Lower leg skin (tissue), 4 donors: ENCODE measurements around the gene GIMAP7. TPM values are rescaled to one million over a fixed set of nuclear protein-coding genes. Genes with fewer than 3 reads are reported as not detected.

ENCODE experiments used
- DNase-seq, 2 donors: peaks; one replicate each; pipeline ENCODE4 v3.0.0-alpha.2; 2019; ENCODE audit warnings: low spot score in 2 of 2
- H3K4me3 ChIP-seq: fragments of 200-600 bp; sonication (generic); 2 replicates; pipeline ENCODE4 v1.5.1; 2017; ENCODE audit warnings: mild to moderate bottlenecking, low read depth; ENCODE audit not compliant: poor library complexity, severe bottlenecking
- POLR2A ChIP-seq, 2 donors: fragments of 450-650 bp; IDR thresholded peaks; one replicate each; pipeline ENCODE4 v1.6.1; 2016 to 2017; ENCODE audit warnings: antibody characterized with exemption in 2 of 2, mild to moderate bottlenecking in 1 of 2, moderate library complexity in 1 of 2
- WGBS, 2 donors: methylation state at CpG; one replicate each; pipeline ENCODE4 v1.1.5; 2018; 5-methylcytosine and 5-hydroxymethylcytosine counted together
- intact Hi-C: fragments of 100-400 bp; cut with DNase I; formaldehyde crosslinking; loops from one replicate; pipeline ENCODE4 v1.15.0; 2023; ENCODE audit warnings: low total_unique reads
- total RNA-seq, 4 donors: library from RNA; depleted of rRNA; stranded (reverse); fragments of >200 nt; gene quantifications; one replicate each; pipeline ENCODE4 v1.1.0, GENCODE V29; 2016
- TF ChIP-seq, protein P1 (sequence below), 3 donors: fragments of 450-650 bp; IDR thresholded peaks; one replicate each; pipeline ENCODE4 v1.5.1; 2016; ENCODE audit warnings: antibody characterized with exemption in 3 of 3, mild to moderate bottlenecking in 3 of 3, moderate library complexity in 2 of 3

Gene GIMAP7
- total RNA-seq, 4 donors from 2014 or later: 2.4 to 9.6 (median 5.3) TPM

DNA sequence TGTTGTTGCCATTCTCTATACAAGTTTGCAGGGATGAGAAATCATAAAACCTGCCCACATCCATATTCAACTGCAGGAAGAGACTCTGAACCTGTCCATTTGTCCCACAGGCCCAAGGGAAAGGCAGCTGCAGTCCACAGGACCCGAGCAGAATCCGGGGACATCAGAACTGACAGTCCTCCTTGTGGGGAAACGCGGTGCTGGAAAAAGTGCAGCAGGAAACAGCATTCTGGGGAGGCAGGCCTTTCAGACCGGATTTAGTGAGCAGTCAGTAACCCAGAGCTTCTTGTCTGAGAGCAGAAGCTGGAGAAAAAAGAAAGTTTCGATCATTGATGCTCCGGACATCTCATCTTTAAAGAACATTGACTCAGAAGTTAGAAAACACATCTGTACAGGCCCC lies 40.8 kb upstream of the GIMAP7 start:
- WGBS, 2 donors: 72 to 88% methylated on average over 7 of the region's 7 CpGs
- no peak for TF ChIP-seq POLR2A (IDR thresholded peaks at IDR 0.05)
- TF ChIP-seq, protein P1, sequence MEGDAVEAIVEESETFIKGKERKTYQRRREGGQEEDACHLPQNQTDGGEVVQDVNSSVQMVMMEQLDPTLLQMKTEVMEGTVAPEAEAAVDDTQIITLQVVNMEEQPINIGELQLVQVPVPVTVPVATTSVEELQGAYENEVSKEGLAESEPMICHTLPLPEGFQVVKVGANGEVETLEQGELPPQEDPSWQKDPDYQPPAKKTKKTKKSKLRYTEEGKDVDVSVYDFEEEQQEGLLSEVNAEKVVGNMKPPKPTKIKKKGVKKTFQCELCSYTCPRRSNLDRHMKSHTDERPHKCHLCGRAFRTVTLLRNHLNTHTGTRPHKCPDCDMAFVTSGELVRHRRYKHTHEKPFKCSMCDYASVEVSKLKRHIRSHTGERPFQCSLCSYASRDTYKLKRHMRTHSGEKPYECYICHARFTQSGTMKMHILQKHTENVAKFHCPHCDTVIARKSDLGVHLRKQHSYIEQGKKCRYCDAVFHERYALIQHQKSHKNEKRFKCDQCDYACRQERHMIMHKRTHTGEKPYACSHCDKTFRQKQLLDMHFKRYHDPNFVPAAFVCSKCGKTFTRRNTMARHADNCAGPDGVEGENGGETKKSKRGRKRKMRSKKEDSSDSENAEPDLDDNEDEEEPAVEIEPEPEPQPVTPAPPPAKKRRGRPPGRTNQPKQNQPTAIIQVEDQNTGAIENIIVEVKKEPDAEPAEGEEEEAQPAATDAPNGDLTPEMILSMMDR (IDR thresholded peaks at IDR 0.05): no peak
- no peak for DNase-seq
- intact Hi-C loops: no loop called here
- no peak overlapping the region for H3K4me3 ChIP-seq

GRCh38 chr7:150476285-150476684 lies 38.4 kb upstream of the GIMAP7 start:
- intact Hi-C loops: no loop called here

DNA sequence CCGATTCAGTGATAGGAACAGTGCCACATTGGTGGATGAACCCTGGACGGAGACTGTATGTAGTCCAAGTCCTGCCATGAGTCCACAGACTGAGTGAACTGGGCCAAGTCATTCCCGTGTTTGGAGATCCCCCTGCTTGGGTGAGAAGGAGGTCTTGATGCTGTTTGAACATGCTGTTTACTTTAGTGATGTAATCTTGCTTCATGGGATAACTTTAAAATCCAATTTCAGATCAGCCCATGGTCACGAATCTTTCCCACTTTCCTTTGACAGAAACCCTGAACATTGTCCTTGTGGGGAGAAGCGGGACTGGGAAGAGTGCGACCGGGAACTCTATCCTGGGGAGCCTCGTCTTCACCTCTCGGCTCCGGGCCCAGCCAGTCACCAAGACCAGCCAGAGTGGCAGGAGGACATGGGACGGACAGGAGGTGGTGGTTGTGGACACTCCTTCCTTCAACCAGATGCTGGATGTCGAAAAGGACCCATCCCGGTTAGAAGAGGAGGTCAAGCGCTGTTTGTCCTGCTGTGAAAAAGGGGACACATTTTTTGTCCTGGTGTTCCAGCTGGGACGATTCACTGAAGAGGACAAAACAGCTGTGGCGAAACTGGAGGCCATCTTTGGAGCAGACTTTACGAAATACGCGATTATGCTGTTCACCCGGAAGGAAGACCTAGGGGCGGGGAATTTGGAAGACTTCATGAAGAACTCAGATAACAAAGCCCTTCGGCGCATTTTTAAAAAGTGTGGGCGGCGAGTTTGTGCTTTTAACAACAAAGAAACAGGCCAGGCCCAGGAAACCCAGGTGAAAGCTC lies 37.6 kb upstream of the GIMAP7 start:
- no peak for TF ChIP-seq POLR2A (IDR thresholded peaks at IDR 0.05)
- TF ChIP-seq, protein P1 (IDR thresholded peaks at IDR 0.05): no peak
- intact Hi-C loops: no loop called here
- 85 to 90% methylated on average over 25 of the region's 25 CpGs for WGBS, 2 donors
- no peak for DNase-seq
- no peak overlapping the region for H3K4me3 ChIP-seq

More at GRCh38 chr7:150476285-150476684, 38.4 kb upstream of the GIMAP7 start:
- no peak for DNase-seq
- WGBS, 2 donors: 81 to 83% methylated on average over 3 of the region's 3 CpGs
- no peak overlapping the region for H3K4me3 ChIP-seq
- no peak for TF ChIP-seq POLR2A (IDR thresholded peaks at IDR 0.05)
- TF ChIP-seq, protein P1 (IDR thresholded peaks at IDR 0.05): no peak

GRCh38 chr7:150479023-150479716 lies 35.5 kb upstream of the GIMAP7 start:
- 40 to 52% methylated on average over 3 of the region's 3 CpGs for WGBS, 2 donors
- intact Hi-C loops: no loop called here
- no peak for TF ChIP-seq POLR2A (IDR thresholded peaks at IDR 0.05)
- TF ChIP-seq, protein P1 (IDR thresholded peaks at IDR 0.05): no peak
- H3K4me3 ChIP-seq: no peak overlapping the region
- DNase-seq: no peak

- H3K4me3 ChIP-seq: no peak overlapping the region
- intact Hi-C loops: no loop called here
- 66% methylated on average over 9 of the region's 9 CpGs for WGBS, 2 donors
- no peak for DNase-seq
- TF ChIP-seq POLR2A (IDR thresholded peaks at IDR 0.05): no peak
- TF ChIP-seq, protein P1 (IDR thresholded peaks at IDR 0.05): no peak
Observed at GRCh38 chr7:150481186-150481920, 33.3 kb upstream of the GIMAP7 start.
